Fibroblast of skin of right biceps (primary cell): Measurements from ENCODE around the gene NCK2.
"Not testable (repeated sequence)": the region's sequence is repeated elsewhere in the genome, so short reads cannot be mapped to it uniquely, and the experiment has no call there.

ENCODE experiments used
- DNase-seq: peaks from one replicate; pipeline ENCODE4 v3.0.0-alpha.2; 2013

Gene NCK2

GRCh38 chr2:105756865-105757264 lies 12.2 kb downstream of the NCK2 start:
- not testable (repeated sequence) for DNase-seq

DNA sequence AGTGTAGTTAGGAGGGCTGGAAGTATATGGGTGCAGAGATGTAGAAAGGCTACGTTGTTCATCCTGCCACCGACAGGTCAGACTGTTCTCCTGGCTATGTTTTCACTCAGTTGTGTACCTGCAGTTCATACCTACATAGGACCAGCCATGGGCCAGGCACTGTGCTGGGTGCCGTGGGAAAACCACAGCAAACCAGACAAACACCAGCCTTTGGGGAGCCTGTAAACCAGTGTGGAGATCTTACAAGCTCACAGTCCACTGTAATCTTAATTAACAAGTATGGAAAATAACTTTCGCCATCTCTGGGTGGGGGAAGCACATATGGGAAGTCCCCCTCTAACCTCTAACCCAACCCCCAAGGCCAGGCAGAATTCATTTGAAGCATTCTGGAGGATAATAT lies 12.7 kb downstream of the NCK2 start:
- no peak for DNase-seq

DNA sequence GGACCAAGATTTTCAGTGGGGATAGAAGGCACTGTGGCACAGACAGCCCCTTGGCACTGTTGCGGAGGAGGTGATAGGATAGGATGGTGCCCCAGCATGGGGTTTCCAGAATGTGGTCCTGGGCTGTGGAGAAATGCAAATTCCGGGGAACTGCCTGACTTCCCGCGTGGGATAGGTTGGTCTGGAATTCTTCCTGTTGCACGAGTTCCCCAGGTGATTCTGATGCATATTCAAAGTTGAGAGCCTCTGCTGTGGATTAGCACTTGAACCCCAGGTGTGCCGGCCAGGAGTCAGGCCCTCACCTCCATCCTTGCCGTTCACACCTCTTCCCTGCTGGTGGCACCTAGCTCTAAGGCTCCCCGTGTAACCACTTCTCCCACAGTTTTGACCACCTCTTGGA lies 15.5 kb downstream of the NCK2 start:
- DNase-seq: no peak

GRCh38 chr2:105760639-105761337 lies 16.1 kb downstream of the NCK2 start:
- DNase-seq: no peak

DNA sequence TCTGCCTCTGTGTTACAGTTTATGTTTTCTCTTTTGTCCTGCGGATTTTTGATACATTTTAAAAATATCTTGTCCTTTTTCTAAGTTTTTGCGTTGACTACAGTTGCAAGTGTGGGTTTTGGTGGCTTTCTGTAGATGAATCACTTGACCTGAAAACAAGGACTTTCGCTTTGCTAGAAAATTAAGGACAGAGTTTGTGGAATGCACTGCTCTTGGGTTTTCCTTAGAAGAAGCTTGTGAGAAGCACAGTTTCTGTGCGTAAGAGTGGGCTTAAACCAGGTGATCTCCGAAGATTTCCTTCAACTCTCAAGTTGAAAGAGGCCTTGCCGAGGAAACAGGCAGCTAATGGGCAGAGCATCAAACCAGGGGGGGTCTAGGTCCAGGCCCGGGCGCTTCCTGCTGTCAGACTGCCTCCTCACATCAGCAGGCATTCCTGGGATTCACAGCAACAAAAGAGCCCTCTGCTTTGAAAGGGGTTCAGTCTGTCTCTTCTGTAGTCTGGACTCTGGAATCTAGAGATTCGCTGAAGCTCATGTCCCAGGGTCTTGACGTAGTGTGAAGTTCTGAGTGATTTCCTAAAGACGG lies 17.3 kb downstream of the NCK2 start:
- no peak for DNase-seq

DNA sequence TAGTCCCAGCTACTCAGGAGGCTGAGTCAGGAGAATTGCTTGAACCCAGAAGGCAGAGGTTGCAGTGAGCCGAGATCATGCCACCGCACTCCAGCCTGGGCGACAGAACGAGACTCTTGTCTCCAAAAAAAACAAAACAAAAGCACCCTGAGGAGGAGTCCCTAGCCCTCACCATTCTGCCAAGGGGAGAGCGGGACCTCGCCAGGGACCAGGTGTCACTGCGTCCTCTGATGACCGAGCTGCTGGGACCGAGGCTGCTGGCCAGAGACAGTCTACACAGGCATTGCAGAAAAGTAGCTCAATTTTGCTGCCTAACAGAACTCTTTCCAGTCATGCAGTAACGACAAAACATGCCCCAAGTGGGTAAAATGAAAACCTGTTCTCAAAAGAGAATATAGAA lies 18.4 kb downstream of the NCK2 start:
- no peak for DNase-seq

GRCh38 chr2:105764059-105764458 lies 19.3 kb downstream of the NCK2 start:
- no peak for DNase-seq

GRCh38 chr2:105765415-105766299 lies 20.9 kb downstream of the NCK2 start:
- no peak for DNase-seq

- DNase-seq: no peak
These were observed 21.7 kb downstream of the NCK2 start for GRCh38 chr2:105766300-105766866.

DNA sequence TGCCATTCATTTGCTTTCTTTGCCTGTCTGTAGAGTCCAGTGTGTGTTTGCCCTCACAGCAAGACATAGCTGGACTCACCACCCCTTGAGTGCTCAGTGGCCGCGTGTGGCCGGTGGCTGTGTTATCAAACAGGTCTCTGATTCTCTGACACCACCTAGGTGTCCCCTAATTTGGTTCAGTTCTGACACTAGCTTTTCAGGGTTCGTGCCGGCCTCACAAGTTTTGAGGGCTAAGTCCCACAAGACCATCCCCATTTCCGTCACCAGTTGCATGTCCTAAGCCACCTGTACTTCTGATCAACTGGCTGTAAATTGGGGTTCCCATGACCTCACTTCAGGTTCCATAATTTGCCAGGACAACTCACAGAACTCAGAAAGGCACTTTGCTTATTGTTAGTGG lies 23.5 kb downstream of the NCK2 start:
- no peak for DNase-seq

DNA sequence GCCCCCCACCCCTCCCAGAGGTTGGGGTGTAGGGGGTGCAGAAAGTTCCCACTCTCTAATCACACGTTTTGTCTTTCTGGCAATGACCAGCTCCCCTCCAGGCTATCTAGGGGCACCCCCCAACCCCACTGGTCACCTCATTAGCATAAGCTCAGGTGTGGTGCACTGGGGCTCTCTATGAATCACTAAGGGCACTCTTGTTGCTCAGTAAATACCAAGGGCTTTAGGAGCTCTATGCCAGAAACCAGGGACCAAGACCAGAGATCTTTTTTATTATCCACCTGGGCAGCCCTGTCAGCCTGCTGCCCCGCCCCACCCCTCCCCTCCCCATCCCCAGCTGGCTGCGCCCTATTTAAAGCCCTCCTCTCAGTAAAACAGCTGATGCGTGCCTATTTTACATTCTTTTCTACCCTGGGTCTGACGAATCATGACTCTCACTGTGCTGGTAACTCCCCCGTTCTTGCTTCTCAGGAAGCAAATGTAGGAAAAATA lies 24.3 kb downstream of the NCK2 start:
- DNase-seq: peak; percentile 41

GRCh38 chr2:105769504-105769903 lies 24.8 kb downstream of the NCK2 start:
- no peak for DNase-seq

DNA sequence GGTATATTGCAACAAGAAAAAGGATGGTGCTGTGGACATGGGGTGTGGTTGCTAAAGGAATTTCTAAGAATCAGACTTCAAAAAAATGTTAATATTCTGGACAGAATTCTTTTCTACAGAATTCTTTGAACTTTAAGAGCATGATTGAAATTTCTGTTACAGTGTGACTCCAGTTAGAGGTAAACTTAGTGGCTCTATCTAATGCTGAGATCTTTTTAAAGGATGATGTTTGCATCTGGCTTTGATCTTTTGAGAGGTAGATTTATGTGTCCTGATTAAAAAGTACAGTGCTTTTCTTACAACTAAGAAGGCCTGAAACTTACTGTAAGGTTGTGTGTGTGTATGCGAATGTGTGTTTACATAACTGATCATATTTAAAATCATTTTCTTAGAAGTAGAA lies 25.4 kb downstream of the NCK2 start:
- no peak for DNase-seq

DNA sequence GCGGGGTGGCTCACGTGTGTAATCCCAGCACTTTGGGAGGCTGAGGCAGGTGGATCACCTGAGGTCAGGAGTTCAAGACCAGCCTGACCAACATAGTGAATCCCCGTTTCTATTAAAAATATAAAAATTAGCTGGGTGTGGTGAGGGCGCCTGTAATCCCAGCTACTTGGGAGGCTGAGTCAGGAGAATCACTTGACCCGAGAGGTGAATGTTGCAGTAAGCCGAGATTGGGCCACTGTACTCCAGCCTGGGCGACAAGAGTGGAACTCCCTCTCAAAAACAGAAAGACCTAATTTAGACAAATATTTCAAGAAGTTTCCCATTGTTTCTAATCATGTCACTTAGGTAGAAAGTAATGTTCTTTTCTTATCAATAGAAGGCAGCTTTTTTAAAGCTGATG lies 26.6 kb downstream of the NCK2 start:
- not testable (repeated sequence) for DNase-seq

GRCh38 chr2:105771836-105772235 lies 27.1 kb downstream of the NCK2 start:
- no peak for DNase-seq

DNA sequence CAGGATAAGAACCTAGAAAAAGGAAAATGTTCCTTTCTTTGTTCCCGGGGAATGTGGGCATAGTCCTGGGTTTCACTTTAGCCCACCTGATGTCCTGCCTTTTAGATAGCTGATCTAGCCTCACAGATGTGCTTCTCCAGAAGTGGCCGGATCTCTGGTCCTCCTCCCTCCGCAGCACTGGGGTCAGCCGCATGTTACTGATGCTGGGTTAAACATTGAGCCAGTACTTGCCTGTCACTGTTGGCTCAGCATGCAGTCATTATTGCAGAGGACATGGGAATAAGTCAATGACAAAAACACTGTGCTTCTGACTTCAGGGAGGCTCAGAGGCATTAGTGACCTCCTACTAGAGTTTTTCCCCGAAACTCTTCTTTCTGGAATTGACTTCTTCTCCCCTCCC lies 27.6 kb downstream of the NCK2 start:
- no peak for DNase-seq

GRCh38 chr2:105773568-105773967 lies 28.9 kb downstream of the NCK2 start:
- DNase-seq: no peak

- no peak for DNase-seq
These were observed 30.1 kb downstream of the NCK2 start for GRCh38 chr2:105774781-105775337.

DNA sequence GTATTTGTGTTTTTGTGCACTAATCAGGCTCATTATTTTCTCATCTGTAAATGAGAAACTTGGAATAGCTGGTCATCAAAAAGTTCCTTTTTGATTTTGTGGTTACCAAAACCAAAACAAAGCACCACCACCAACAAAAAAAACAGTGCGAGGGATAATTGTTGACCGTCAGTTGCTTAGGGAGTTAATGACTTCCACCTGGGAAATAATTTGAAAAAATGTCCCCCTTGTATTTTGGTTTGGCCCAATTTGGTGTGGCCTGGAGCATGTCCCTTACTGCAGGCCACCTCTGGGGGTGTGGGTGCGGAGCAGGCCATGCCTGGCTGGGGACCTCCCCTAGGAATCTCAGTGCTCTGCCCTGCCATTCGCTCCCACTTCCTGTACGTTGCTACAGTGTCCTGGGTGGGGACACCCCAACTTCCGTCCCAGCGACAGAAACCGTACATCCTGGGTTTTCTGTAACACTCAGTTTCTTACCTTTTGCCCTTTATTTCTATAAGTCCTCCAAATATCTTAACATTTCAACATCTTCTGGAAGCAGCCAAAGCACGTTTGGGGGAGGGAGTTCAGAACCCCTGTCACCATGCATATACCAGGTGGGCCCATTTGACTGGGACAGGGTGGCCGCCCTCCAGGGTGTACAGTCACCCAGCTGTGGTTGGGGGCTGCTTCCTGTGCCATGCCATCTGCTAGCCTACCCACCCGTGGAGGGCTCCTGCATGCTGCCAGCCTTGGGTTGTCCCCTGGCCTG lies 31.3 kb downstream of the NCK2 start:
- no peak for DNase-seq

- DNase-seq: no peak
These were observed 31.8 kb downstream of the NCK2 start for GRCh38 chr2:105776560-105776928.

GRCh38 chr2:105777031-105777482 lies 32.3 kb downstream of the NCK2 start:
- no peak for DNase-seq

DNA sequence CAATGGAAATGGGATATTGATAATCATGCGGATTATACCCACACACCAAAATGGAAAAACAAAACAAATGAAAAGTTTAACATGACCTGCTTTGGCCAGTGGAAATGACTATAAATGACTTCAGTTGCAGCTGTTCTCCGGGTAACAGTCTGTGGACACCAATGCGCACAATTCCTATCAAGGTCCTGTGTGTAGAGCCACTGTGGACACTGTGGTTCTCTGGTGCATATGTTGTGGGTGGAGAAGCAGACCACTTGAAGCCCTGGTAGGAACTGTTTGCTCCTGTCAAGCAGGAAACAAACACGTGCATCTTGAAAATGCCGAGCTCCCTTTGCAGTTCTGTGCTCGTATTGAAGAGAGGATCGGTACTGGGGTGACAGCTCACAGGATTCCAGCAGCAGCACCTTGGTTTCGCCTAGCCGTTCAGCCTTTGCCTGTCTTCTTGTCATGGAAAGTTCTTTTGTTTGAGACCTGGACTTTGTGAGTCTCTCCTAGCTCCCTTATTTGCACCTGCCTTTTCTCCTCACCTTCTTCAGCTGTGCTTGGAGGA lies 32.9 kb downstream of the NCK2 start:
- DNase-seq: no peak
